ENCODE results near the gene IFT81. TPM values are rescaled to one million over a fixed set of nuclear protein-coding genes. Genes with fewer than 3 reads are reported as not detected.

IFT81 gene
- total RNA-seq, 1 donor, result 2.2 TPM

DNA sequence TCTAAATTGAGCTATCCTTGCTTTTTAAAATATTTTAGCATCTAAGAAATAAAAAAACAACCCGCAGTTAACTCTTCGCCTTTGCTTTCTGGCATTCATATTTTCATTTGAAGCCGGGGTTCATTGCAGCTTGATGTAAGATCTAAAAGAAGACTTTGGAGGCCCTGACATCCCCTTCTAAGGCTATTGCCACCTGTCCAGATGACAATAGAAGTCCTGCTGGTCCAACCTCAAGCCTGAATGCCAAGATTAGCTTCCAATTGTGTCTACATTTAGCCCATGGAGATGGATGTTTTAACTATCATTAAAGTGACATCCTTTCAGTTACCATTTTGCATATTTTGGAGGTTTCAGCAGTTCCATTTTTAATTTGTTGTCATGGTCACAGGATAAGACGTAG lies 105.3 kb downstream of the IFT81 start:
- Histone ChIP-seq H3K4me1 (ENCODE audit: insufficient read depth, low read length) (peaks cover 27% of the 10 kb centered on the region), H3K27me3 (ENCODE audit: insufficient read depth, low read length) (no peaks in the 10 kb centered on the region), H3K4me3 (ENCODE audit: low read length) (no peak overlapping the region), H3K9me3 (ENCODE audit: low read depth, low read length) (no peaks in the 10 kb centered on the region)

DNA sequence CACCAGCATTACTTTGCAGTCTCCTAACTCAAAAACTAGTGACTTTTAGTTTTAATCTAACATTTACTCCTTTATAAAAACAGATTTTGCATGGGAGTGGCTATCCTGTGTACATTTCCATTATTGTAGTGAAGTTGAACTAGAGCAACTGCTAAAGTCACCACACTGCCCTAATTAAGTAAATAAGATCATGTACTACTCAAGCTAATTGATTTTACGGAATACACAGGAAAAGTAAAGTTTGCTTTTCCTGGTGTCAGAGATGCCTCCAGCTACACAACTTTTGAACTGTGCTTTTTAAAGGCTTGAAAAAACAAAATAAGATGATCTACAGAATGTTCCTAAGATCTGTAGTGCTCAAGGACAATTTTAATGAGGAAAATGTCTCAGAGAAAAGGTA lies 106.5 kb downstream of the IFT81 start:
- Histone ChIP-seq H3K9me3 (ENCODE audit: low read depth, low read length) (no peaks in the 10 kb centered on the region), H3K4me1 (ENCODE audit: insufficient read depth, low read length) (peaks cover 21% of the 10 kb centered on the region), H3K4me3 (ENCODE audit: low read length) (no peak overlapping the region), H3K27me3 (ENCODE audit: insufficient read depth, low read length) (no peaks in the 10 kb centered on the region)

GRCh38 chr12:110233212-110233903 lies 109.2 kb downstream of the IFT81 start:
- no peaks in the 10 kb centered on the region for H3K9me3 ChIP-seq (ENCODE audit: low read depth, low read length)
- no peaks in the 10 kb centered on the region for H3K27me3 ChIP-seq (ENCODE audit: insufficient read depth, low read length)
- H3K4me1 ChIP-seq (ENCODE audit: insufficient read depth, low read length), result peaks cover 14% of the 10 kb centered on the region
- H3K4me3 ChIP-seq (ENCODE audit: low read length), result no peak overlapping the region

- Histone ChIP-seq H3K4me3 (ENCODE audit: low read length) (no peak overlapping the region), H3K9me3 (ENCODE audit: low read depth, low read length) (no peaks in the 10 kb centered on the region), H3K27me3 (ENCODE audit: insufficient read depth, low read length) (no peaks in the 10 kb centered on the region), H3K4me1 (ENCODE audit: insufficient read depth, low read length) (peaks cover 14% of the 10 kb centered on the region)
These were observed 110.2 kb downstream of the IFT81 start for GRCh38 chr12:110234331-110234751.

- Histone ChIP-seq H3K4me1 (ENCODE audit: insufficient read depth, low read length) (peaks cover 14% of the 10 kb centered on the region), H3K27me3 (ENCODE audit: insufficient read depth, low read length) (no peaks in the 10 kb centered on the region), H3K9me3 (ENCODE audit: low read depth, low read length) (no peaks in the 10 kb centered on the region), H3K4me3 (ENCODE audit: low read length) (no peak overlapping the region)
These were observed 110.6 kb downstream of the IFT81 start for GRCh38 chr12:110234755-110235154.

- H3K9me3 ChIP-seq (ENCODE audit: low read depth, low read length), result no peaks in the 10 kb centered on the region
- H3K4me3 ChIP-seq (ENCODE audit: low read length), result no peak overlapping the region
- peaks cover 14% of the 10 kb centered on the region for H3K4me1 ChIP-seq (ENCODE audit: insufficient read depth, low read length)
- no peaks in the 10 kb centered on the region for H3K27me3 ChIP-seq (ENCODE audit: insufficient read depth, low read length)
These were observed 111.2 kb downstream of the IFT81 start for GRCh38 chr12:110235383-110235782.

- no peaks in the 10 kb centered on the region for H3K9me3 ChIP-seq (ENCODE audit: low read depth, low read length)
- no peaks in the 10 kb centered on the region for H3K4me1 ChIP-seq (ENCODE audit: insufficient read depth, low read length)
- no peak overlapping the region for H3K4me3 ChIP-seq (ENCODE audit: low read length)
- H3K27me3 ChIP-seq (ENCODE audit: insufficient read depth, low read length), result no peaks in the 10 kb centered on the region
These were observed 119.1 kb downstream of the IFT81 start for GRCh38 chr12:110243227-110243626.

DNA sequence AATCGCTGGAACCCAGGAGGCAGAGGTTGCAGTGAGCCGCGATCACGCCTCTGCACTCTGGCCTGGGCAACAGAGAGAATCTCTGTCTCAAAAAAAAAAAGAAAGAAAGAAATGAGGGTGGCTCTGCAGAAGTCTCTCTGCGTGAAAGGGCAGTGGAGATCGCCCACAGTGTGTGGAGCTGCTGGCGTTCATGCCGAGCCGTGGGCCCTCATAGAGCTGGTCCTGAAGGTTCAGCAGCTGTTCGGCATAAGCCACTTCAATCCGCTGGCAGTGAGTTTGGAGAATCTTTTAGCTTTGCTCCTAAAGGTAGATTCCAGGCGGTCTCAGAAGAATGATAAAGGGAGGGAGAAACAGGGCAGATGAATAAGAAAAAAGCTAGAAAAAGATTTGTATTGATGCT lies 120.2 kb downstream of the IFT81 start:
- Histone ChIP-seq H3K9me3 (ENCODE audit: low read depth, low read length) (no peaks in the 10 kb centered on the region), H3K4me3 (ENCODE audit: low read length) (no peak overlapping the region), H3K27me3 (ENCODE audit: insufficient read depth, low read length) (no peaks in the 10 kb centered on the region), H3K4me1 (ENCODE audit: insufficient read depth, low read length) (peaks cover 7% of the 10 kb centered on the region)

DNA sequence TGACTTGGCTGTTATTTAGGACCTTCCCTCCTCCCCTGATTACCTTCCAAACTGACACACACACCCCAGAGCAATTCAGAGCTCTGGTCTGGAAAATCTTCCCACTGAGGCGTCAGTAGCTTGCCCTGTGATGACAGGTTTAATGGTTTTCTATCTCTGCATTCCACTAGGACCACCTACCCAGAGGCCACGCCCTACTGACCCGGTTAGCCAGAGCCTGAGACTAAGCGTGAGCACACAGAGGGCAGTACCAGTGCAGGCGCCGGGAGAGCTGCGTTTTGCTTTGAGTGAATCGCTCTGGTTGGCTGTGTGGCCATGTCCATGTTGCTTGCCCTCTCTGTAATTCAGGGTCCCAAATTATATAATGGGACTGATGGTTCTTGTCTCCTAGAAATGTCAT lies 120.7 kb downstream of the IFT81 start:
- no peak overlapping the region for H3K4me3 ChIP-seq (ENCODE audit: low read length)
- H3K27me3 ChIP-seq (ENCODE audit: insufficient read depth, low read length), result no peaks in the 10 kb centered on the region
- peaks cover 7% of the 10 kb centered on the region for H3K4me1 ChIP-seq (ENCODE audit: insufficient read depth, low read length)
- no peaks in the 10 kb centered on the region for H3K9me3 ChIP-seq (ENCODE audit: low read depth, low read length)

DNA sequence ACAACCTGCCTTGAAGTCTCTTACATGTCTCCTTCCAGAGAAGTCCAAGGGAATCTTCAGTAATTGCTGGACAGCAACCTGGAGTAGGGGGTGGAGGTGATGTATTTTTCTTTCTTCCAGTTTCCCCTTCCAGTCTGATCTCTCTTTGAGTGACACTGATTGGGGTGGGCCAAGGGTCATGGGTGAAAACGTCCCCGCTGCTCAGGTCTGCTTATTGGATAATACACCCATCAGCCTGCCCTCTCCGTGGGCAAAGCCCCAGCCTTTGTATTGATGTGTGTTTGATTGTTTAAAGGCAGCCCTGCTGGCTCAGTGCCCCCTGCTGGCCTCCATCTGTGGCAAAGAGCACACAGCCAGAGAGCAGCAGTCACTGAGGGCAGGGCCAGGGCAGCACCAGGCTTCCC lies 121.2 kb downstream of the IFT81 start:
- Histone ChIP-seq H3K4me3 (ENCODE audit: low read length) (no peak overlapping the region), H3K4me1 (ENCODE audit: insufficient read depth, low read length) (peaks cover 7% of the 10 kb centered on the region), H3K9me3 (ENCODE audit: low read depth, low read length) (no peaks in the 10 kb centered on the region), H3K27me3 (ENCODE audit: insufficient read depth, low read length) (no peaks in the 10 kb centered on the region)

GRCh38 chr12:110246636-110247339 lies 122.6 kb downstream of the IFT81 start:
- no peaks in the 10 kb centered on the region for H3K9me3 ChIP-seq (ENCODE audit: low read depth, low read length)
- no peak overlapping the region for H3K4me3 ChIP-seq (ENCODE audit: low read length)
- H3K27me3 ChIP-seq (ENCODE audit: insufficient read depth, low read length), result no peaks in the 10 kb centered on the region
- H3K4me1 ChIP-seq (ENCODE audit: insufficient read depth, low read length), result peaks cover 7% of the 10 kb centered on the region

GRCh38 chr12:110247340-110248095 lies 123.4 kb downstream of the IFT81 start:
- H3K4me3 ChIP-seq (ENCODE audit: low read length), result no peak overlapping the region
- no peaks in the 10 kb centered on the region for H3K9me3 ChIP-seq (ENCODE audit: low read depth, low read length)
- H3K27me3 ChIP-seq (ENCODE audit: insufficient read depth, low read length), result no peaks in the 10 kb centered on the region
- H3K4me1 ChIP-seq (ENCODE audit: insufficient read depth, low read length), result peaks cover 7% of the 10 kb centered on the region

DNA sequence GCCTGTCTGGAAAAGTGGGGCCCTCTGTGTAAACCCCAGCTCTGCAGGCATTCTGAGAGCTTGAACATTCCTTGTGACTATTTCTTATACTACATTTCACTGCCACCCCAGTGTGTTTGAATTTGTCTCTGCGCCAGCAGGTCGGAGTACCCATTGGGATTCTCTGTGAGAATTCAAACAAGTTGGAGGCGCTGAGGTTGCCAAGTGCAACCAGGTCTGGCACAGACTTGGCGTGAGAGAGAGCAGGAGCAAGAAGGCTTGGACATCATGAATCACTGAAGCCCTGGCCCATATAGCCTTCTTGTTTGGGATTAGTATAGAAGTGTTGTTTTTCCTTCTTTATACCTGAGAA lies 123.9 kb downstream of the IFT81 start:
- Histone ChIP-seq H3K9me3 (ENCODE audit: low read depth, low read length) (no peaks in the 10 kb centered on the region), H3K4me3 (ENCODE audit: low read length) (no peak overlapping the region), H3K4me1 (ENCODE audit: insufficient read depth, low read length) (peaks cover 11% of the 10 kb centered on the region), H3K27me3 (ENCODE audit: insufficient read depth, low read length) (no peaks in the 10 kb centered on the region)

DNA sequence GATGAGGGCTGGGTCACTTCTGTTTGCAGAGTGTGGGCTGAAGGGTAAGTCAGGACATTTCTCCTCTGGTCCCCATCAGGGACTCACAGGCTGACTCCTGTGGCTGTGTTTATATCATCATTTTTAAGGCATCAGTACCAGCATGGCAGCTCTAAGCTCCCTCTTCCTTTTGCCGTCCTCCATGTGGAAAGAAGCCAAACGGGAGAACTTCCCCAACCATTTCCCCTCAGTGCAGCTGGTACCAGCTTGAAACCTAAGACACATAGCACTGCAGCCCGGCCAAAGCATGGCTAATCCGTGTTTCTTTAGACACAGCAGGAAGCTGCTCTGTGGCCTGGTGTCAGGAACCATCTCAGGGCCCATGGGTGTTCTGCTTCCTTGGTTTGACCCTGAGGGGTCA lies 124.9 kb downstream of the IFT81 start:
- Histone ChIP-seq H3K4me3 (ENCODE audit: low read length) (no peak overlapping the region), H3K9me3 (ENCODE audit: low read depth, low read length) (no peaks in the 10 kb centered on the region), H3K4me1 (ENCODE audit: insufficient read depth, low read length) (peaks cover 16% of the 10 kb centered on the region), H3K27me3 (ENCODE audit: insufficient read depth, low read length) (no peaks in the 10 kb centered on the region)

DNA sequence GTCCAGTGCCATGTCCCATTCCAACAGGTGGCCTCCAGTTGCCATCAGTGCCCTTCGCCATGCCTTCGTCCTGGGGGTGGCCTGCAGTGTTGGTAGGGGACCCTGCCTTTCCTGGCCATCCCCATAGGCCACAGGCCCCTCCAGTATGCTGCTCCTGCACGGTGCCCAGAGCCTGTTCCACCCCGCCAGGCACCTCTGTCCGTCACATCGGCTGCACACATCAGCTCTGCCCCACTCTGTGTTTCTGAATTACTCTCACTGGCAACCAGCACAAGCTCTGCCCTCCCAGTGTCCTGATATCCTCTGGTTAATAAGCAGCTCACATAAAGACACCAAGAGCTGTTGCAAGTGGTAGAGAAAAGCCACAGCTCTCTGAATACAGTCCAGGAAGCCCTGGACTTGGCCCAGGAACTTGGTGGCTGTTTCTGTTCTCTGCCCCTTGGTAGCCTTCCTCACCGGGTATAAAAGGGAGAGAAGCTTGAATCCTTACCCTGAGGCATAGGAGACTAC lies 125.6 kb downstream of the IFT81 start:
- no peaks in the 10 kb centered on the region for H3K27me3 ChIP-seq (ENCODE audit: insufficient read depth, low read length)
- H3K4me3 ChIP-seq (ENCODE audit: low read length), result no peak overlapping the region
- no peaks in the 10 kb centered on the region for H3K9me3 ChIP-seq (ENCODE audit: low read depth, low read length)
- H3K4me1 ChIP-seq (ENCODE audit: insufficient read depth, low read length), result peaks cover 22% of the 10 kb centered on the region
